H1 (cell line): ENCODE data around the gene AP3S1. TPM values are rescaled to one million over a fixed set of nuclear protein-coding genes. Genes with fewer than 3 reads are reported as not detected.

Source experiments
- CHD7 ChIP-seq: fragments of 300-600 bp; sonication (generic); IDR thresholded peaks from 2 replicates; pipeline ENCODE4 v1.7.1; 2012; ENCODE audit warnings: low read length, moderate library complexity, mild to moderate bottlenecking, inconsistent platforms; ENCODE audit not compliant: insufficient replicate concordance
- PHF8 ChIP-seq: fragments of 200-600 bp; sonication (generic); conservative IDR thresholded peaks from 2 replicates; pipeline ENCODE4 v1.7.1; 2012; ENCODE audit warnings: low read depth, mild to moderate bottlenecking, inconsistent platforms, low read length, moderate library complexity
- RFX5 ChIP-seq: IDR thresholded peaks from 2 replicates; pipeline ENCODE4 v1.6.1; 2011; ENCODE audit warnings: low read depth, low read length, improper control_type of control experiment, borderline replicate concordance
- SRF ChIP-seq: IDR thresholded peaks from 2 replicates; pipeline ENCODE4 v1.6.1; 2011; ENCODE audit warnings: mild to moderate bottlenecking, low read depth, low read length, moderate library complexity
- polyA plus RNA-seq, 7 experiments: library from polyadenylated mRNA; depleted of rRNA in 3 of 7; stranded (reverse) in 5 of 7; unstranded in 2 of 7; fragments of >200 nt in 5 of 7; fragments of 200-250 nt in 2 of 7; gene quantifications; 1 replicate in 5 of 7; 2 replicates in 1 of 7; 4 replicates in 1 of 7; pipeline versions ENCODE4 v1.2.1 to v1.2.3, GENCODE V29; 2011 to 2013; ENCODE audit warnings: missing spikeins in 2 of 7, mixed read lengths in 2 of 7
- total RNA-seq: library from RNA; stranded (reverse); fragmentation: NEBNext Ultra II Directional; extraction: Animal tissue kit (Norgen Biotek cat#: 25700); gene quantifications from 2 replicates; pipeline ENCODE4 v1.2.1, GENCODE V29; 2021

The AP3S1 gene
- total and polyA plus RNA-seq, 2 of the 8 experiments (the other 6 are each of a cell fraction or from before 2014, with no cell fraction given): 26.6 to 72.7 TPM

GRCh38 chr5:115898656-115899055 lies 56.9 kb downstream of the AP3S1 start (continued):
- no peak for TF ChIP-seq CHD7
- TF ChIP-seq RFX5: no peak
- no peak for TF ChIP-seq PHF8
- no peak for TF ChIP-seq SRF
